Activated T-cell treated with anti-CD3 and anti-CD28 coated beads for 4 hours (primary cell): ENCODE data around the gene ITCH.
"Not testable (repeated sequence)": the region's sequence is repeated elsewhere in the genome, so short reads cannot be mapped to it uniquely, and the experiment has no call there.

Experiments used
- DNase-seq: peaks from one replicate; pipeline ENCODE4 v3.0.0-alpha.2; 2020

Gene ITCH

DNA sequence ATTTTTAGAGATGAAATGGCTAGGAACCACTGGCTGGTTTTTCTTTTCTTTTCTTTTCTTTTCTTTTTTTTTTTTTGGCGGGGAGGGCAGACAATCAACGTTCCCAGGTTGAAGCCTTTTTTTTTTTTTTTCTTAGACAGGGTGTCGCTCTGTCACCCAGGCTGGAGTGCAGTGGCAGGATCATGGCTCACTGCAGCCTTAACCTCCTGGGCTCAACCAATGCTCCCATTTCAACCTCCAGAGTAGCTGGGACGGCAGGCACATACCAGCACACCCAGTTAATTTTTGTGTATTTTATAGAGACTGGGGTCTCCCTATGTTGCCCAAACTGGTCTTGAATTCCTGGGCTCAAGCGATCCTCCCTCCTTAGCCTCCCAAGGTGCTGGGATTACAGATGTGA, 18.8 kb upstream of the ITCH start:
- no peak for DNase-seq

- no peak for DNase-seq
Measured at GRCh38 chr20:34345402-34345736, 17.7 kb upstream of the ITCH start.

- not testable (repeated sequence) for DNase-seq
Measured at GRCh38 chr20:34345839-34346532, 17.1 kb upstream of the ITCH start.

- not testable (repeated sequence) for DNase-seq
Measured at GRCh38 chr20:34346533-34346865, 16.6 kb upstream of the ITCH start.

GRCh38 chr20:34347571-34347970, 15.5 kb upstream of the ITCH start:
- no peak for DNase-seq

- DNase-seq, result no peak
Measured at GRCh38 chr20:34350095-34350494, 13.0 kb upstream of the ITCH start.

DNA sequence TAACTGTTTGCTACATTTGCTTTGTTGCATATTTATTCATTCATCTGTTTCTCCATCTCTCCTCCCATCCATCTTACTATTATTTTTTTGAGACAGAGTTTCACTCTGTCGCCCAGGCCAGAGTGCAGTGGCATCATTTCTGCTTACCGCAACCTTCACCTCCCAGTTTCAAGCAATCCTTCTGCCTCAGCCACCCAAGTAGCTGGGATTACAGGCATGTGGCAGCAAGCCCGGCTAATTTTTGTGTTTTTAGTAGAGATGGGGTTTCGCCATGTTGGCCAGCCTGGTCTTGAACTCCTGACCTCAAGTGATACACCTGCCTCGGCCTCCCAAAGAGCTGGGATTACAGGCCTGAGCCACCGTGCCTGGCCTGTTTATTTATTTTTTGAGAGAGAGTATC, 9.6 kb upstream of the ITCH start:
- DNase-seq, result not testable (repeated sequence)

GRCh38 chr20:34355427-34355826, 7.6 kb upstream of the ITCH start:
- no peak for DNase-seq

DNA sequence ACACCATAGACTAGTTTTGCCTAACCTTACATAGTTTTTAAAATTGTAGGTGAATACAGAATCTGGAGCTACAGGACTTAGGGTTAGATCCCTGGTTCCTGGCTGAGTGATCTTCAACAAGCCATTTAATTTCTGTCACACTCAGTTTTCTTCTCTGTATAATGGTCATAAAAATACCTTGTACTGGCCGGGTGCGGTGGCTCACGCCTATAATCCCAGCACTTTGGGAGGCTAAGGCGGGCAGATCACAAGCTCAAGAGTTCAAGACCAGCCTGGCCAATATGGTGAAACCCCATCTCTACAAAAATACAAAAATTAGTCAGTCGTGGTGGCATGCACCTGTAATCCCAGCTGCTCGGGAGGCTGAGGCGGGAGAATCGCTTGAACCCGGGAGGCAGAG, 3.3 kb upstream of the ITCH start:
- DNase-seq, result not testable (repeated sequence)

DNA sequence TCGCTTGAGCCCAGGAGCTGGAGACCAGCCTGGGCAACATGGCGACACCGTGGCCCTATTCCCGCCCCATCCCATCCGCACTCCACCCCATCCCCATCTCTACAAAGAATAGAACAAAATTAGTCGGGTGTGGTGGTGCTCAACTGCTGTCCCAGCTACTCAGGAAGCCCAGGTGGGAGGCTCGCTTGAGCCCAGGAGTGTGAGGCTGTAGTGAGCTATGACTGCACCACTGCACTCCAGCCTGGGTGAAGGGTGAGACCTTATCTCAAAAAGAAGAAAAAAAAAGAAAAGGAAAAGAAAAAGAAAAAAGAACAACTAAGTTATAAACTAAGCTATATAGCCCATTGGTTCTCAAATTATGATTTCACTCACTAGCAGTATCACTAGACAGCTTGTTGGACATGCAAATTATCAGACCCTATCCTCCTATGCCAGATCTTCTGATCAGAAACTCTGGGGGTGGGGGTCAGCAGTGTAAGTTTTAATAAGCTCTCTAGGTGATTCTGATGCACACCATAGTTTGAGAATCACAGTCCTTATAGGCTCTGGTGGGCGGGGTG, 491 bp upstream of the ITCH start:
- no peak for DNase-seq

- no peak for DNase-seq
Measured at GRCh38 chr20:34363465-34364222, 571 bp downstream of the ITCH start.

DNA sequence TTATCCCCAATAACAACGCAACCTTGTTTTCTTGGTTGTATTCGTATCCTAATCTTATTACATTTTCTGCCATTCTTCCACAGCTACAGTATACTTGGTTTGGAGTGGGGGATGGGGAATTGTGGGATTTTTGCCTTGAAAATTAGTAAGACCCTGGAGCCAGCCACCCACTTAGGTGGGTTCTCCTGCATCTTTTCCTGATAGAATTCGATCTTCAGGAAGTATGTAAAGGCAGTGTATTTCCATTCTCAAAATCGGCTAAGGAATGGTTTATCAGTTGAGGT, 1.1 kb downstream of the ITCH start:
- no peak for DNase-seq

GRCh38 chr20:34365765-34366213, 2.7 kb downstream of the ITCH start:
- DNase-seq, result no peak

DNA sequence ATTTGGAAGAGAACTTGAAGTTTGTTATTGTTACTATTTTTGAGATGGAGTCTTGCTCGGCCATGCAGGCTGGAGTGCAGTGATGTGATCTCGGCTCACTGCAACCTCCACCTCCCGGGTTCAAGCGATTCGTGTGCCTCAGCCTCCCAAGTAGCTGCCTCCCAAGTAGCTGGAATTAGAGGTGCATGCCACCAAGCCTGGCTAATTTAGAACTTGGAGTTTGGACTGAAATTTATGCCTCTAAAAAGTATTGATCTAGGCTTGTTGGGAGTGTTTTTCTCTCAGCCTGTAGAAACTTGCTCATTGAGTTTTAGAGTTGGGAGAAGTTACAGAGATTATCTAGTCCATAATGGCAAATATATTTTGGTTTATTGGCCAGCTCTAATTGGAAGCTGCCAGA, 4.1 kb downstream of the ITCH start:
- DNase-seq, result no peak

DNA sequence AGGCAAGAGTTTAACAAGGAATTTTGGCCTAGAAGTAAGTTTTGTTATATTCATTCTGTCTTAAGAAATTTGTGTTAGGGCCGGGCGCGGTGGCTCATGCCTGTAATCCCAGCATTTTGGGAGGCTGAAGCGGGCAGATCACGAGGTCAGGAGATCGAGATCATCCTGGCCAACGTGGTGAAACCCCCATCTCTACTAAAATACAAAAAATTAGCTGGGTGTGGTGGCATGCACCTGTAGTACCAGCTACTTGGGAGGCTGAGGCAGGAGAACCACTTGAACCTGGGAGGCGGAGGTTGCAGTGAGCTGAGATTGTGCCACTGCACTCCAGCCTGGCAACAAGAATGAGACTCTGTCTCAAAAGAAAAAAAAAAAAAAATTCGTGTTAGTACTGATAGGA, 4.8 kb downstream of the ITCH start:
- not testable (repeated sequence) for DNase-seq

GRCh38 chr20:34368547-34368946, 5.5 kb downstream of the ITCH start:
- DNase-seq, result no peak

DNA sequence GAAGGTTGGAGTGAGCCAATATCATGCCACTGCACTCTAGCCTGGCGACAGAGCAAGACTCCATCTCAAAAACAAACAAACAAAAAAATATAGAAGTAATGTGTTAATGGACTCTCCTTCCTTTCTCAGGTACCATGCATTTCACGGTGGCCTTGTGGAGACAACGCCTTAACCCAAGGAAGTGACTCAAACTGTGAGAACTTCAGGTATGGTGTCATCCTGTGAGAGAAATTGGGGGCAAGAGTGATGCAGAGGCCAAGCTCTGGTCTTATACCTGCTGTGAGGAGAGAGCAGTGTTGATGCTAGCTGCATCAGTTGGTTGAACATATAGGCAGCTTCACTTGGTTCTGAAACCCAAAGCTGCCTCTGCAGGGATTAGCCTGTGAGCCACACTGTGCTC, 6.2 kb downstream of the ITCH start:
- DNase-seq, result no peak

GRCh38 chr20:34370062-34370461, 7.0 kb downstream of the ITCH start:
- DNase-seq, result no peak

GRCh38 chr20:34373445-34373844, 10.4 kb downstream of the ITCH start:
- no peak for DNase-seq

DNA sequence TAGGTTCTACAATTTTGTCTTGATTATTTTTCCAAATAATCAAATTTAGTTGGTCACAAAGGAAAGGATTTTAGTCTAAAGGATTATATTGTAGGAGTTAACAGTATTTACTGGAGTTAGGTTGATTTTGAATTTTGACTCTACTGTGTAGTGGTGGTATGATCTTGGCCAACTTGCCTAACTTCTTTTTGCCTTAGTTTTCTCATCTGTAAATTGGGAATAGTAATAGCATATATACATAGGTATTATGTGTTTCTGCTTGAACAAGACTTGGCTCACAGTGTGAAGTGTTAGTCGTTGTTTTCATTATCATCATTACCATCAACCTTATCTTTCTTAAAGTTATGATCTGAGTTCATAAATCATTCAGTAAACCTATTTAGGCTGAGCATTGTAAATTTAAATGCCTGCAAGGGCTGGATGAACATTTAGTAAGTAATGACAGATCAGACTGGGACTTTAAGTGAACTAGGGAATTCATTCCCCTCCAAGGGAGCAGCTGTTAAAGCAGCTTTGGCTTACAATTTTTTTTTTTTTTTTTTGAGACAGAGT, 11.2 kb downstream of the ITCH start:
- no peak for DNase-seq

GRCh38 chr20:34375977-34376430, 12.9 kb downstream of the ITCH start:
- no peak for DNase-seq

DNA sequence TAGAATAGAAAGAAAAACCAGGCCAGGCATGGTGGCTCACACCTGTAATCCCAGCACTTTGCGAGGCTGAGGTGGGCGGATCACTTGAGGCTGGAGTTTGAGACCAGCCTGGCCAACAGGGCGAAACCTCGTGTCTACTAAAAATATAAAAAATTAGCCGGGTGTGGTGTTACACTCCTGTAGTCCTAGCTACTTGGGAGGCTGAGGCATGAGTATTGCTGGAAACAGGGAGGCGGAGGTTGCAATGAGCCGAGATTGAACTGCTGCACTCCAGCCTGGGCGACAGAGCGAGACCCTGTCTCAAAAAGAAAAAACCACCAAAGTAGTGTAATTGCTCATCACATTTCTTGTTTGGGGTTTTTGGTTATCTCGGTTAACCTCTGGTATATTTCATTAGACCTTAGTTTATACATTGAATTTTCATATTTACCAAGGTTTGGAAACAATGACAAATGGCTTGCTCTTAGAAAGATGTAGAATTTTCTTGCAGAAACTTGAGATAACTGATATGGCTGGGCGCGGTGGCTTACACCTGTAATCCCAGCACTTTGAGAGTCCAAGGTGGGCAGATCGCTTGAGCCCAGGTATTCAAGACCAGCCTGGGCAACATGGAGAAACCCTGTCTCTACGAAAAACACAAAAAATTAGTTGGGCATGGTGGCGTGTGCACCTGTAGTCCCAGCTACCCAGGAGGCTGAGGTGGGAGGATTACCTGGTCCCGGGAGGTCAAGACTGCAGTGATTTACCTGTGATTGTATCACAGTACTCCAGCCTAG, 14.2 kb downstream of the ITCH start:
- DNase-seq, result no peak

DNA sequence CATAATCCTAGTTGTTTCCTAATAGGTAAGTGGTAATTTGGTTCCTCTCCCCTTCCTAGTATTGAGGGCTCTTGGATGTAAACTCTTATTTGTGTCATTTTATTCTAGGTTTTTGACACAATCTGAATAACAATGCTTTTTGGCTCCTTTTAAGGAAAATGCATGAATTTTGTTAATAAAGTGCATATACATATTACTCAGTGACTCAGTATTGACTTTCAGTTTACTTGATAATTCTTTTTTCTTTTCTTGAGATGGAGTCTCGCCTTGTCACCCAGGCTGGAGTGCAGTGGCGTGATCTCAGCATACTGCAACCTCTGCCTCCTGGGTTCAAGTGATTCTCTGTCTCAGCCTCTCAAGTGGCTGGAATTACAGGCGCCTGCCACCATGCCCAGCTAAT, 19.1 kb downstream of the ITCH start:
- no peak for DNase-seq
